Measurements from ENCODE around the gene DCHS2.
A peak's percentile ranks its signal among the peaks of the same experiment; 100 is the strongest.

The DCHS2 gene

GRCh38 chr4:154491341-154492271 is at the start of gene DCHS2:
Gene DCHS2, minus strand, starts transcription at chr4:154491799. Its CDS starts 444 bp downstream, at chr4:154491355.
- DNase-seq (ENCODE audit: low spot score) = peak; percentile 53
- H3K4me3 ChIP-seq (ENCODE audit: severe bottlenecking) = peak within 1 kb of the TSS; percentile 10
- peak; percentile 68 for ATAC-seq (ENCODE audit: low read depth)
- no peak for TF ChIP-seq CTCF (IDR thresholded peaks at IDR 0.05; ENCODE audit: poor library complexity, severe bottlenecking)
- no peaks in the 10 kb centered on the region for H3K36me3 ChIP-seq (ENCODE audit: low read depth)
- no peaks in the 10 kb centered on the region for H3K4me1 ChIP-seq (ENCODE audit: insufficient read depth, poor library complexity, severe bottlenecking)
- peaks cover 4% of the 10 kb centered on the region for H3K9me3 ChIP-seq (ENCODE audit: severe bottlenecking)
- peaks cover 32% of the 10 kb centered on the region for H3K27me3 ChIP-seq (ENCODE audit: insufficient read depth, poor library complexity, severe bottlenecking)
- no peak within 1 kb of the TSS for H3K27ac ChIP-seq (ENCODE audit: poor library complexity, severe bottlenecking)

GRCh38 chr4:154534296-154534695 is 42.7 kb upstream of the DCHS2 start:
- no peak for DNase-seq (ENCODE audit: low spot score)
- H3K27me3 ChIP-seq (ENCODE audit: insufficient read depth, poor library complexity, severe bottlenecking) = no peaks in the 10 kb centered on the region
- no peak overlapping the region for H3K27ac ChIP-seq (ENCODE audit: poor library complexity, severe bottlenecking)
- peaks cover 26% of the 10 kb centered on the region for H3K36me3 ChIP-seq (ENCODE audit: low read depth)
- H3K4me3 ChIP-seq (ENCODE audit: severe bottlenecking) = no peak overlapping the region
- peaks cover 8% of the 10 kb centered on the region for H3K4me1 ChIP-seq (ENCODE audit: insufficient read depth, poor library complexity, severe bottlenecking)
- TF ChIP-seq CTCF (IDR thresholded peaks at IDR 0.05; ENCODE audit: poor library complexity, severe bottlenecking) = no peak
- no peak for ATAC-seq (ENCODE audit: low read depth)
- H3K9me3 ChIP-seq (ENCODE audit: severe bottlenecking) = no peaks in the 10 kb centered on the region

- Histone ChIP-seq H3K4me1 (ENCODE audit: insufficient read depth, poor library complexity, severe bottlenecking) (peaks cover 8% of the 10 kb centered on the region), H3K4me3 (ENCODE audit: severe bottlenecking) (no peak overlapping the region), H3K36me3 (ENCODE audit: low read depth) (no peaks in the 10 kb centered on the region), H3K27ac (ENCODE audit: poor library complexity, severe bottlenecking) (no peak overlapping the region), H3K9me3 (ENCODE audit: severe bottlenecking) (no peaks in the 10 kb centered on the region), H3K27me3 (ENCODE audit: insufficient read depth, poor library complexity, severe bottlenecking) (no peaks in the 10 kb centered on the region)
- DNase-seq (ENCODE audit: low spot score) (no peak), ATAC-seq (ENCODE audit: low read depth) (peak; percentile 80)
- TF ChIP-seq CTCF (IDR thresholded peaks at IDR 0.05; ENCODE audit: poor library complexity, severe bottlenecking) = no peak
Measured at GRCh38 chr4:154529728-154530519, 38.3 kb upstream of the DCHS2 start.

- Histone ChIP-seq H3K27me3 (ENCODE audit: insufficient read depth, poor library complexity, severe bottlenecking) (no peaks in the 10 kb centered on the region), H3K4me3 (ENCODE audit: severe bottlenecking) (no peak overlapping the region), H3K9me3 (ENCODE audit: severe bottlenecking) (no peaks in the 10 kb centered on the region), H3K4me1 (ENCODE audit: insufficient read depth, poor library complexity, severe bottlenecking) (peaks cover 8% of the 10 kb centered on the region), H3K27ac (ENCODE audit: poor library complexity, severe bottlenecking) (no peak overlapping the region), H3K36me3 (ENCODE audit: low read depth) (no peaks in the 10 kb centered on the region)
- TF ChIP-seq CTCF (IDR thresholded peaks at IDR 0.05; ENCODE audit: poor library complexity, severe bottlenecking) = no peak
- DNase-seq (ENCODE audit: low spot score) (no peak), ATAC-seq (ENCODE audit: low read depth) (no peak)
Measured at GRCh38 chr4:154528869-154529268, 37.3 kb upstream of the DCHS2 start.

Data from RWPE2 (cell line).